Measurements from ENCODE around the gene PACS1.

DNA sequence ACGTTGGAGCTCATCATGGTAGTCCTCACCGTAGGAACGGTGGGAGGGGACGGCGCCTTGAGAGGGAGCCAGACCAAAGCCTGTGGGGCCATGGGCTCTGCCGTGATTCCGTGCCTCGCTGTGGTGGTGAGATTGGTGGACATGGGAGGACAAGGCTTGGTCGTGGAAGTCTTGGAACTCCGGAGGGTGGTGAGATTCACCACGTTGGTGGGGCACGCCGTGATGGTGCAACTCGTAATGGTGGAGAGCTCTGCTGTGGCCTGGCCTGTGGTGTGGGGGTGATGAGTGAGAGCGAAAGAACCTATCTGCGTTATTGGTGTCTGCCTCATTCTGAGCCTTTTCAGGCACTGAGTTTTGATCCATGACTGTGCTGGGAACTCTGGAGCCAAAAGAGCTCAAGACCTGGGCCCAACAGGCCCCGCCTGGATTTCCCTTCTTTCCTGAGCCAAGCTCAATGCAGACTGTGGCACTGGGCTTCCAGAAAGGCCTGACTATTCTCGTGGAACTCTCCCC is 44.0 kb upstream of the PACS1 start, which contains the start of gene CATSPER1:
- TF ChIP-seq CTCF (conservative IDR thresholded peaks at IDR 0.05; ENCODE audit: low read length) (no peak), EZH2phosphoT487 (IDR thresholded peaks at IDR 0.05; ENCODE audit: borderline replicate concordance) (no peak)
